LNCaP clone FGC (cell line): ENCODE measurements around the gene TOMM70.

Source experiments
- DNase-seq: peaks from one replicate; pipeline ENCODE4 v3.0.0-alpha.2; 2011; ENCODE audit warnings: low read depth
- H3K4me3 ChIP-seq: 2 replicates; pipeline ENCODE4 v1.5.1; 2011; ENCODE audit warnings: mild to moderate bottlenecking, low read depth, low read length, control low read depth
- CTCF ChIP-seq: IDR thresholded peaks from 2 replicates; pipeline ENCODE4 v1.5.1; 2012; ENCODE audit warnings: mild to moderate bottlenecking; ENCODE audit not compliant: control insufficient read depth, insufficient read depth; ENCODE audit errors: extremely low read depth

TOMM70 gene

DNA sequence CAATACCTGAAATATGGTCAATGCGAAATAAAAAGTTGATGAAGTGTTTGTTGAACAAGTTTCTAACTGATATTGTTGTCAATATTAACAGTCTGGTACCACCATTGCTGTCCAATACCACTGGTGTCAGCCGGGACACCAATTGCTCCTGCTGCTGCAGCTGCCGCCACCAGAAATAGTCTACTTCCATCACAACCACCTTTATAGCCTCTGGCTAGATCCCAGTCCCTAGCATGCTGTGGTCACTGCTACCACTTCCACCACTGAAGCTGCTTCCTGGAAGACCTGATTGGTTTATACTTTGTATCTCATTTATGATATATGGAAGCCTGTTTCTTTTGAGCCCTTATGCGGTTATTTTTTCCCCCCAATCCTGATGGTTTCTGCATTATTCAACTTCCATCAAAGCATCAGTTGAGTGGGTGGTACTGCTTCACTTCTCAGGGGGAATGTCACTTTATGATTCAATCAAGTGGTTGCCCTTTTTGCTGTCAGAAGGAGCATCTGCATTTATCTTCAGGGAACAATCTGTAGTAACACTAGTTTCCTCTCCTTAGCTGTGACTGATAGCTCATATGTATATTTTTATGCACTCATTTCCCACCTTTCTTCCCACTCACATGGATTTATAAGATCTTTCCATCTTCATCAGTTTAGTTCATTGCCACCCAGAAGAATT, 12.2 kb upstream of the TOMM70 start:
- H3K4me3 ChIP-seq: no peak overlapping the region
- DNase-seq: no peak
- no peak for TF ChIP-seq CTCF

GRCh38 chr3:100411091-100411982, 10.4 kb upstream of the TOMM70 start:
- no peak for TF ChIP-seq CTCF
- no peak overlapping the region for H3K4me3 ChIP-seq
- DNase-seq: no peak

GRCh38 chr3:100407977-100408532, 7.2 kb upstream of the TOMM70 start:
- H3K4me3 ChIP-seq: no peak overlapping the region
- no peak for DNase-seq
- TF ChIP-seq CTCF: no peak

DNA sequence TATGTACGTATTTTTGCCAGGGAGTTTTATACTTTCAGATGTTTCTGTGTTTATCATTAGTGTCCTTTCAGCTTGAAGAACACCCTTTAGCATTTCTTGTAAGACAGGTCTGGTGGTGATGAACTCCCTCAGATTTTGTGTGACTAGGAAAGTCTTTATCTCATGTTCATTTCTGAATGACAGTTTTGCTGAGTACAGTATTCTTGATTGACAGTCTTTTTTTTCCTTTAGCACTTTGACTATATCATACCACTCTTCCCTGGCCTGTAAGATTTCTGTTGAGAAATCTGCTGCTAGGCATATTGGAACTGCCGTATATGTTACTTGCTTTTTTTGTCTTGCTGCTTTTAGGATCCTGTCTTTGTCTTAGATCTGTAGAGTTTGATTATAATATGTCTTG, 6.3 kb upstream of the TOMM70 start:
- H3K4me3 ChIP-seq: no peak overlapping the region
- no peak for DNase-seq
- no peak for TF ChIP-seq CTCF

DNA sequence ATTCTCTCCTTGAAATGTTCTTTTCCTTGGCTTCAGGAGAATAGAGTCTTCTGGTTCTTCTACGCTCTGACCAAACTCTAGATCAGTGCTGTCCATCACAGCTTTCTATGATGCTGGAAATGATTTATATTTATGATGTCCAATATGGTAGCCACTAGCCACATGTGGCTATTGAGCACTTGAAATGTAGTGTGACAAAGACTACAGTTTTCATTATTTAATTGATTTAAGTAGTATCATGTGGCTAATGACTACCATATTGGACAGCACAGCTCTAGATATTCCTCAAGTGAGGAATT, 3.3 kb upstream of the TOMM70 start:
- no peak overlapping the region for H3K4me3 ChIP-seq
- DNase-seq: no peak
- TF ChIP-seq CTCF: no peak

DNA sequence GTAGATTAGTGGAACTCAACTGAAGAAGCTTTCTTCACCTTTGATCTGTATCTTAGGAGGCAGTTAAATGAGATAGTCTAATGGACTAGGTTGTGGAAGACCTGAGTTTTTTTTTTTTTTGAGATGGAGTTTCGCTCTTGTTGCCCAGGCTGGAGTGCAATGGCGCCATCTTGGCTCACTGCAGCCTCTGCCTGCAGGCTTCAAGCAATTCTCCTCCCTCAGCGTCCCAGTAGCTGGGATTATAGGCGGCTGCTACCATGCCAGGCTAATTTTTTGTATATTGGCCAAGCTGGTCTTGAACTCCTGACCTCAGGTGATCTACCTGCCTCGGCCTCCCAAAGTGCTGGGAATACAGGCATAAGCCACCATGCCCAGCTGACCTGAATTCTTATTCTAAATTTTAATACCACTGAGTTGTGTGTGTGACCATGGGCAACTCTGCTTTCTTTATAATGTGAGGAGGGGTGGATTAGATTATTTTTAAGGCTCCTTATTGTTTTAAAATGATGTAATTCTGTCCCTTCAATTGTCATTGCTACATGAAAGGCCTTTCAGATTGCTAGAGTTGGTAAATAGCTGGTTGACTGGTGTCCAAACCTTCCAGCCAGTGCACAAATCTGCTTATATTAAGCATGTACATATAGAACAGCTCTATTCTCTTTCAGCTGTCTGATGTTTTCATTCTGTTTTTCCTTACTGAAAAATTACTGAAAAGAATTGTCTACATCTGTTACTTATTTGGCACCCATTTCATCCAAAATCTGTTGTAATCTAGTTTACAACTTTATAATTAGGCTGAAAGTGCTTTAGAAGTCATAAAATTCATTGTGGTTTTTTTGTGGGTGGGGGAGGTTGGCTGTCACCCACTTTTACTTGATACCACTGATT, 2.7 kb upstream of the TOMM70 start:
- H3K4me3 ChIP-seq: peak overlapping the region; percentile 78
- no peak for TF ChIP-seq CTCF
- DNase-seq: no peak
